Retinal pigment epithelial cell (primary cell): Measurements from ENCODE around the gene MKNK1.

Source experiments
- DNase-seq: peaks from one replicate; pipeline ENCODE4 v3.0.0-alpha.2; 2010; ENCODE audit warnings: low read depth
- H3K4me3 ChIP-seq: 2 replicates; pipeline ENCODE4 v1.5.1; 2011; ENCODE audit warnings: mild to moderate bottlenecking, low read length, control low read depth, moderate library complexity
- TF ChIP-seq, protein P1 (sequence below): conservative IDR thresholded peaks from 2 replicates; pipeline ENCODE4 v1.5.1; 2011; ENCODE audit warnings: low read depth, low read length, control low read depth, inconsistent platforms

MKNK1 gene

DNA sequence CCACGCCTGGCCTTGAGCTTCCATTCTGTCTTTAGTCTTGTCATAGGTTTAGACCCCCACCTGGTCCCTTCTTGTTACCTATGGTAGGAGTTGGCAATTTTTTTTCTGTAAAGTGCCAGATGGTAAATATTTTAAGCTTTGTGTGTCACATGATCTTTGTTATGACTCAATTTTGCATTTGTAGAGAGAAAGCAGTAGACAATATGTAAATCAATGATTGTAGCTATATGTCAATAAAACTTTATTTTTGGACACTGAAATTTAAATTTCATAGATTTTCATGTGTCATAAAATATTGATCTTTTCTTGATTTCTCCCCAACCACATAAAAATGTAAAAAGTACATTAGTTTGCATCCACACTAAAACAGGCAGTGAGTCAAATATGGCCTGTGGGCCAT lies 8.0 kb downstream of the MKNK1 start:
- TF ChIP-seq, protein P1, sequence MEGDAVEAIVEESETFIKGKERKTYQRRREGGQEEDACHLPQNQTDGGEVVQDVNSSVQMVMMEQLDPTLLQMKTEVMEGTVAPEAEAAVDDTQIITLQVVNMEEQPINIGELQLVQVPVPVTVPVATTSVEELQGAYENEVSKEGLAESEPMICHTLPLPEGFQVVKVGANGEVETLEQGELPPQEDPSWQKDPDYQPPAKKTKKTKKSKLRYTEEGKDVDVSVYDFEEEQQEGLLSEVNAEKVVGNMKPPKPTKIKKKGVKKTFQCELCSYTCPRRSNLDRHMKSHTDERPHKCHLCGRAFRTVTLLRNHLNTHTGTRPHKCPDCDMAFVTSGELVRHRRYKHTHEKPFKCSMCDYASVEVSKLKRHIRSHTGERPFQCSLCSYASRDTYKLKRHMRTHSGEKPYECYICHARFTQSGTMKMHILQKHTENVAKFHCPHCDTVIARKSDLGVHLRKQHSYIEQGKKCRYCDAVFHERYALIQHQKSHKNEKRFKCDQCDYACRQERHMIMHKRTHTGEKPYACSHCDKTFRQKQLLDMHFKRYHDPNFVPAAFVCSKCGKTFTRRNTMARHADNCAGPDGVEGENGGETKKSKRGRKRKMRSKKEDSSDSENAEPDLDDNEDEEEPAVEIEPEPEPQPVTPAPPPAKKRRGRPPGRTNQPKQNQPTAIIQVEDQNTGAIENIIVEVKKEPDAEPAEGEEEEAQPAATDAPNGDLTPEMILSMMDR = no peak
- no peak overlapping the region for H3K4me3 ChIP-seq
- DNase-seq = no peak

DNA sequence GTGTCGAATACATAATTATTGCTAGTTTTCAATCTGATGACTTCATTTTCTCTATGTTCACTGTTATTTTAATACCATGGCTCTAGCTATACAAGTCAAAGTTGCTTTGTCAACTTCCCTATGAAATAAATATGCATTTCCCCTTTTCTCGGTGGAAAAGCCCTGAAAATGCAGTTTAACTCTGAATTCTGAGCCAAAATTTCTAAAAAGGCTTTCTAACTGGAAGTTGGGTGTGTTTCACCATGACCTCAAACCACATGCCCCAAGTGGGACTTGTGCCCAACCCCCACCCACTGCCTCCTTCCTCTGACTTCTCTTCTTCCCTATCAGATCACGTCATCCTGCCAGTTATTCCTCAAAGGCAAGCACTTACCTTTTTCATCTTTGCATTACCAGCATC lies 8.9 kb downstream of the MKNK1 start:
- DNase-seq = no peak
- no peak overlapping the region for H3K4me3 ChIP-seq
- TF ChIP-seq, protein P1 = no peak

DNA sequence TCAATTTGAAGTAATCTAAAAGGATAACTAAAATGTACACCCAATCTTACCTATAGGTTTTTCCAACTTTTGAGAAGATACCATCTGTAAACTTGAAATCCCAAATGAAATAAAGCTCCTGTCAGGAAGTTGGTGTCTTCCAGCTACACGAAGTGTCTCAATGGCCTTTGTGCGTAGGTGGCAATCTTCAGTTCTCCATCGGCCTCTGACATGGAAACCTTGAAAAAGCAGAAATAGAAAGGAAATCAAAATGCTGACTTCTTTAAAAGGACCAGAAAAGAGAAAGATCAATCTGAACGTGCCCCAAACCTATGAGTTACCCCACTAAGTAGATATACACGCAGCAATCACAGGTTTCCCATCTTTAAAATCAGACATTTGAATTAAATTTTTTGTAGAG lies 10.0 kb downstream of the MKNK1 start:
- DNase-seq = no peak
- no peak overlapping the region for H3K4me3 ChIP-seq
- TF ChIP-seq, protein P1 = no peak

DNA sequence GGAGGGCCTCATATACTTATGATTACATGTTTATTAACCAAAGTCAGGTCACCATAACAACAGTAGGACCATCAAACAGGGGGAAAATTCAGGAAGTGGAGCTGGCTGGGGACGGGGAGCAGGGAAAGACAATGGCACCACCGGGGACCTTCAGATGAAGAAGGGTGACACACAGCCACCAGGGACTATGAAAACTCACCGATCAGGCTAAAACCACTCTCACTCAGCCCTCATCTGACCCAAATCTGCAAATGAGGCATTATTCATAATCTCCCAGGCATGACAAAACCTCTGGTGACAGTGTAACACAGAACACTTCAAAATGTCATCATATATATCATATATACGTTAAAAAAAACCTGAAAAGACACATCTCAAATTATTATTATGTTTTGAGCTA lies 11.2 kb downstream of the MKNK1 start:
- TF ChIP-seq, protein P1 = no peak
- no peak for DNase-seq
- H3K4me3 ChIP-seq = no peak overlapping the region

DNA sequence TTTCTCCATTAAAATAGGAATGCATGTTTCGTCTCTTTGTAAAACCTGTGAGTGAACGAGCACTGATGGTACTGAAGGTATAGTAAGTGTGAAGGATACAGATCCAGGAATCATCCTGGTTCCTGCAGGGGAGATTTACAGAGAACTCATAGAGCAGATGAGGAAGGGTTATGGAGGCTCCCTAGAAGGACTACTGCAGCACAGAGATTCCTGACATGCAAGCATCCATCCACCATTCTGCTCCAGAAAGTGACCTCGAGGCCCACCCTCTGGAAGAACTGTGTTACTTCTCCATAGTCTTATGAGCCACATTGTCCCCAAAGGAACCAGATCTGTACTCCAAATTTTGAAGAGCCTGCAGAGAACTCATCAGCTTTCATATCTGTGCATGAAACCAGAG lies 14.5 kb downstream of the MKNK1 start:
- no peak for DNase-seq
- TF ChIP-seq, protein P1 = no peak

DNA sequence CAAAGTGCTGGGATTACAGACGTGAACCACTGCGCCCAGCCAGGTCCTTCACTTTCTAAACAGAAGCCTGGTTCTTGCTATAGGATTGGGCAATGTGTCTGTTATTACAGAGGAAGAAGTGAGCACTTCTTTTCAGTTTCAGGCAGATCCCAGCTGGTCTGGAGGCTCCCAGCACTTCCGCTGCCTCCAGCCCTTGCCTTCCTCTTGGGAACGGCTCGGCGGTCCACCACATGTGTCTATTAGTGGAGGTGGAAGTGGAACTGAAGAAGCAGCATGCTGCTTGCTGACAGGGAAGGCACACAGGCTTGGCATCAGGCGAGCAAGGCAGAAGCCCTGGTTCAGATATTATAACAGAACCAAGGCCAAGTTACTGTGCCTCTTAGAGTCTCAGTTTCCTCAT lies 17.0 kb downstream of the MKNK1 start:
- TF ChIP-seq, protein P1 = no peak
- no peak overlapping the region for H3K4me3 ChIP-seq
- DNase-seq = no peak

More for the DNA sequence above, 14.5 kb downstream of the MKNK1 start:
- no peak overlapping the region for H3K4me3 ChIP-seq

DNA sequence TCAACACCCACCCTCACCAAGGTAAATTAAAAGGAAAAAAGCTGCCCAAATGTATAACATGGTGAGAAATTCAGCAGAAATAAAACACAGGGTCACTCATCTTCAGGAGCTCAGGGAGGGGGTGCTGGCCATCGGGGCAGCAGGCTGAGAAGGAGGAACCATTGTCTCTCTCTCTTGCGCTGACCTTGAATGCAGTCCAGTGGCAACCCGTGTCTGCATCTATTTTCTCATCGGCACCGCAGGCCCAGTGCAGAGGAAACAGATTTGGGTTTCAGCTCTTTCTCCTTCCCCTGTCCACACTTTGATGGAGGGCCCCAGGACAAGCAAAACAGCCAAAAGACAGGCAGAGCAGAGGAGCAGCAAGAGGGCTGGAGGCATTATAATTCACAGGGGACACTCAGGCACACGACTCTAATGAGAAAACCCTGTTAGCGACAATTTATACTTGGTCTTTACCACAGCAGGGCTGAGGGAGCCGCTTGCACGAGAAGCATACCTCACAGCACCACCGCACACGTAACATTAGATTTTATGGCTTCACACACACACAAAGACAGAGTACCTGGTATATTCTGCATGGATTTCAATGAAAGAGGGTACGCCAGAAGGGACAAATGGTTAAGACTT lies 18.6 kb downstream of the MKNK1 start:
- DNase-seq = no peak
- TF ChIP-seq, protein P1 = no peak
- no peak overlapping the region for H3K4me3 ChIP-seq
